Parathyroid adenoma (tissue), 2 donors: ENCODE data around the gene EIF2S2.

Source experiments
- H2AFZ ChIP-seq: fragments of 300-600 bp; sonication (generic); one replicate; pipeline ENCODE4 v1.7.0; 2017; ENCODE audit warnings: antibody characterized with exemption, mild to moderate bottlenecking
- H3K27ac ChIP-seq: fragments of 300-600 bp; sonication (generic); one replicate; pipeline ENCODE4 v1.7.0; 2017
- H3K27me3 ChIP-seq: fragments of 300-600 bp; sonication (generic); one replicate; pipeline ENCODE4 v1.7.0; 2017; ENCODE audit warnings: low read length; ENCODE audit not compliant: control insufficient read depth, insufficient read depth
- H3K36me3 ChIP-seq: fragments of 300-600 bp; sonication (generic); one replicate; pipeline ENCODE4 v1.7.0; 2017; ENCODE audit warnings: low read length; ENCODE audit not compliant: control insufficient read depth, insufficient read depth
- H3K4me1 ChIP-seq: fragments of 300-600 bp; sonication (generic); one replicate; pipeline ENCODE4 v1.7.0; 2017; ENCODE audit warnings: control low read depth
- H3K4me2 ChIP-seq: fragments of 300-600 bp; sonication (generic); one replicate; pipeline ENCODE4 v1.7.0; 2017; ENCODE audit warnings: low read length
- H3K4me3 ChIP-seq: fragments of 300-600 bp; sonication (generic); one replicate; pipeline ENCODE4 v1.7.0; 2017; ENCODE audit warnings: low read depth, low read length
- H3K79me2 ChIP-seq: fragments of 300-600 bp; sonication (generic); one replicate; pipeline ENCODE4 v1.7.0; 2017; ENCODE audit warnings: control low read depth
- H3K9ac ChIP-seq: fragments of 300-600 bp; sonication (generic); one replicate; pipeline ENCODE4 v1.7.0; 2017; ENCODE audit warnings: mild to moderate bottlenecking
- H3K9me3 ChIP-seq: fragments of 300-600 bp; sonication (generic); one replicate; pipeline ENCODE4 v1.7.0; 2017; ENCODE audit warnings: low read length; ENCODE audit not compliant: control insufficient read depth
- CTCF ChIP-seq: fragments of 300-600 bp; sonication (generic); IDR thresholded peaks from one replicate; pipeline ENCODE4 v1.7.0; 2017; ENCODE audit warnings: antibody characterized with exemption, mild to moderate bottlenecking
- donor health status: primary hyperparathyroidism.

EIF2S2 gene

GRCh38 chr20:34055290-34055689, 56.8 kb downstream of the EIF2S2 start:
- peaks cover 20% of the 10 kb centered on the region for H3K4me1 ChIP-seq
- H3K27ac ChIP-seq = no peak overlapping the region
- no peak overlapping the region for H3K4me3 ChIP-seq
- no peaks in the 10 kb centered on the region for H3K27me3 ChIP-seq
- no peak overlapping the region for H3K9ac ChIP-seq
- H3K36me3 ChIP-seq = no peaks in the 10 kb centered on the region
- TF ChIP-seq CTCF = no peak
- H2AFZ ChIP-seq = no peak overlapping the region
- H3K79me2 ChIP-seq = peaks cover 23% of the 10 kb centered on the region
- H3K4me2 ChIP-seq = no peak overlapping the region
- H3K9me3 ChIP-seq = no peaks in the 10 kb centered on the region

DNA sequence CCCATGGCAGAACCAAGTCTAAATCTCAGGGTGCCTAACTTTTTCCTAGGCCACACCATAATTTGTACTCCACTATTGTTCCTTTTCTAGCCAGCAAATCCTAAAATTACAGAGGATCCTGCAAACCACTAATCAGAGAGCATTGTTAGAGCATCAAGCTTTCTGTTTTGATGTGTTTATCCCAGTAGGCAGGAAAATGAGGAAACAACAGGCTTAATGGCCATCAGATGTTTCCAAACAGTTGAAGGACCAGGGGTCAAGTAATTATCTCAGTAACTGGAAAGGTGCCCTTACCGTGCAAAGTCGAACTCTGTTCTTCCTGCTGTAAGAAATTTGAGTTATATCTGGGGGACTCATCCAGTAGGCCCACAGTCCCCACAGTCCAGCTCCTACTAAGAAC, 59.6 kb downstream of the EIF2S2 start:
- TF ChIP-seq CTCF = no peak
- Histone ChIP-seq H3K4me2 (no peak overlapping the region), H3K27me3 (no peaks in the 10 kb centered on the region), H3K9ac (no peak overlapping the region), H3K27ac (no peak overlapping the region), H2AFZ (no peak overlapping the region), H3K4me1 (peaks cover 21% of the 10 kb centered on the region), H3K79me2 (peaks cover 36% of the 10 kb centered on the region), H3K4me3 (no peak overlapping the region), H3K36me3 (no peaks in the 10 kb centered on the region), H3K9me3 (no peaks in the 10 kb centered on the region)

GRCh38 chr20:34049897-34050695, 61.9 kb downstream of the EIF2S2 start:
- Histone ChIP-seq H3K4me1 (peaks cover 18% of the 10 kb centered on the region), H3K9ac (no peak overlapping the region)
- no peak for TF ChIP-seq CTCF

GRCh38 chr20:34049389-34049788, 62.7 kb downstream of the EIF2S2 start:
- no peaks in the 10 kb centered on the region for H3K36me3 ChIP-seq
- H3K4me1 ChIP-seq = peaks cover 15% of the 10 kb centered on the region
- no peaks in the 10 kb centered on the region for H3K9me3 ChIP-seq
- no peak overlapping the region for H3K4me3 ChIP-seq
- H3K4me2 ChIP-seq = no peak overlapping the region
- no peak overlapping the region for H2AFZ ChIP-seq
- no peak overlapping the region for H3K9ac ChIP-seq
- H3K27me3 ChIP-seq = no peaks in the 10 kb centered on the region
- H3K79me2 ChIP-seq = peaks cover 32% of the 10 kb centered on the region
- no peak for TF ChIP-seq CTCF
- H3K27ac ChIP-seq = no peak overlapping the region

More at GRCh38 chr20:34049897-34050695, 61.9 kb downstream of the EIF2S2 start:
- no peak overlapping the region for H3K27ac ChIP-seq
- H3K4me3 ChIP-seq = no peak overlapping the region
- no peak overlapping the region for H2AFZ ChIP-seq
- no peaks in the 10 kb centered on the region for H3K9me3 ChIP-seq
- peaks cover 32% of the 10 kb centered on the region for H3K79me2 ChIP-seq
- no peaks in the 10 kb centered on the region for H3K36me3 ChIP-seq
- no peak overlapping the region for H3K4me2 ChIP-seq
- no peaks in the 10 kb centered on the region for H3K27me3 ChIP-seq

- no peak overlapping the region for H3K9ac ChIP-seq
- H3K4me2 ChIP-seq = no peak overlapping the region
- no peaks in the 10 kb centered on the region for H3K36me3 ChIP-seq
- H3K9me3 ChIP-seq = no peaks in the 10 kb centered on the region
- no peaks in the 10 kb centered on the region for H3K27me3 ChIP-seq
- H3K27ac ChIP-seq = no peak overlapping the region
- H3K4me3 ChIP-seq = no peak overlapping the region
- peaks cover 4% of the 10 kb centered on the region for H3K4me1 ChIP-seq
- peaks cover 33% of the 10 kb centered on the region for H3K79me2 ChIP-seq
- no peak for TF ChIP-seq CTCF
- no peak overlapping the region for H2AFZ ChIP-seq
Measured at GRCh38 chr20:34047917-34048316, 64.1 kb downstream of the EIF2S2 start.
